GM21576 (cell line): Measurements from ENCODE around the gene ZNF652.
"Not testable (repeated sequence)": the region's sequence is repeated elsewhere in the genome, so short reads cannot be mapped to it uniquely, and the experiment has no call there.

Experiments used
- ATAC-seq: cut with Tn5 transposase; IDR thresholded peaks from one replicate; pipeline ENCODE4 v1.9.1; 2021; ENCODE audit warnings: mild to moderate bottlenecking, moderate library complexity; ENCODE audit not compliant: unreplicated experiment

The ZNF652 gene

DNA sequence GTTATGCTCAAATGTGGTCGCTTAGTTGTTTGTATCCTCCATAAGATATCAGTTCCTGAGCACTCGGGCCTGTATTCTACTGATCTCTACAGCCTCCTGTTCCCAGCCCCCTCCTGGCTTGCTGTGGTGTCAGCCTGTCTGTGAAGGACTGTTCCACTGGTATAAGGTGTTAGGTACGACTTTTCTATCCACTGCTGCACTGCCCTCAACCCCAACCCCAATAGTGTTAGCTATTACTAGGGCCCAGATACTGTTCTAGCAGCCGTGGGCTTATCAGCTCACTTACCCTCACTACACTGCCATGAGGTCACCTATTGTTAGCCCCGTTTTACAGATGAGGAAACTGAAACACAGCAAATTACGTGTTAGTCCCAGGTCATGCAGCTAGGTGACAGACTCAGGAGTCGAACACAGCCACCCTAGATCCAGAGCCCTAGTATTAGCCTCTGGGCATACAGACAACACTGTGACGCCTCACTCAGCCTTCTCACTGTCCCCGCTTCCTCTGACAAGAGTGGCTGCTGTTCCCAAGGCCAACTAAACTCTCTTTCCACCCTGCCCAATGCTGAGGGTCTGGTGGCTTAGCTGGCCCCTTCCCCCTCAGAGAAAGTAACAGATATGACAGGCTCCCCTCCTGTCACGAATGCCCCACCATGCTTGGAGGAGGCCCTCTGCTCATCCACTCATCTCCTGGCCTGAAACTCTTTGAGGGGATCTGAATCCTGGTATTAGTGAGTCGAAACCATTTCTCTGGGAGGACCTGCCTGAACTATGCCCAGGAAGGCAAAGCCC is 25.6 kb upstream of the ZNF652 start:
- ATAC-seq = no peak

DNA sequence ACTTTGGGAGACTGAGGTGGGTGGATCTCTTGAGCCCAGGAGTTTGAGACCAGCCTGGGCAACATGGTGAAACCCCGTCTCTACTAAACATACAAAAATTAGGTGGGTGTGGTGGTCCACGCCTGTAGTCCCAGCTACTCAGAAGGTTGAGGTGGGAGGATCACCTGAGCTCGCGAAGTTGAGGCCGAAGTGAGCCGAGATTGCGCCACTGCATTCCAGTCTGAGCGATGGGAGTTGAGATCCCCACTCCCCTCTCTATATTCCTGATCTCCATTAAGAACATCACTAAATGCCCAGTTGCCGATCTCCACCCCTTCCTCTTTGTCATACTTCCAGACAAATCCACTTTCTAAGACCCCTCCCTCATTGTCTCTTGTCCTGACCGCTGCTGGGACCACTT is 24.3 kb upstream of the ZNF652 start:
- ATAC-seq = no peak

- ATAC-seq = no peak
Observed at GRCh38 chr17:49384951-49385350, 22.9 kb upstream of the ZNF652 start.

DNA sequence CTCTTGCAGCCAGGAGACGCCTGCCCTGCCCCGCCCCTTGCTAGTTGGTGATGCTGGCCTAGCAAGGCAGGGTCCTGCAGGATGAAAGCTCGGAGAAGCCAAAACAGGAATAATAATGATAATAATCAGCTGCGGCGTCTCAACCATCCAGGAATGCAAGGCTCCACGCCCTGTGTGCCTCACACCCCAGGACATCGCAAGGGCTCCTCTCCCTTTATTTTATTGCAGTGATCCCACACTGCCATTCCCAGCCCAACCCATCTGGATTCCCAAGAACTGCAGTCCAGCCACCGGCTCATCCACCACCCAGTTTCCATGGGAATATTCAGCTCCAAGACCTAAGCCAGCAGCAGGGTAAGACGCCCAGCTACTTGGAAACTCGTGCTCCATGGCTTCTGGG is 21.0 kb upstream of the ZNF652 start:
- ATAC-seq = no peak

DNA sequence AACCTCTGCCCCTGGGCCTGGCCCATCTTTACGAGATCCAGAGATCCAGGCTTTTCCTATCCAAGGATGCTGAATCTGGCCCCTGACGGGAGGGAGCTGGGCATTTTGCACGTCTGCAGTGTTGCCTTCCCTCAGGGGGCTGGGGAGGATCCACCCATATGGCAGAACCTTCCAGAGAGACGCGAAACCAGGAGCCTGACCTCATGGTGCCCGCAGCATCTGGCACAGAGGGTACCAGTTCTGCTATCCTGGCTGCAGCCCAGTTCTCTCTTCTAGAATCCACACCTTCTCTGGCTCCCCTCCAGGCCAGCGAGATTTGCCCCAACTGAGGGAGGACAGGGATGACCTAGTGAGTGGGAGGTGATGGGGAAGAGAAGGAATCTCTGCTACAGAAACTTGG is 20.5 kb upstream of the ZNF652 start:
- no peak for ATAC-seq

- no peak for ATAC-seq
Observed at GRCh38 chr17:49381793-49382192, 19.7 kb upstream of the ZNF652 start.

- no peak for ATAC-seq
Observed at GRCh38 chr17:49381033-49381432, 19.0 kb upstream of the ZNF652 start.

DNA sequence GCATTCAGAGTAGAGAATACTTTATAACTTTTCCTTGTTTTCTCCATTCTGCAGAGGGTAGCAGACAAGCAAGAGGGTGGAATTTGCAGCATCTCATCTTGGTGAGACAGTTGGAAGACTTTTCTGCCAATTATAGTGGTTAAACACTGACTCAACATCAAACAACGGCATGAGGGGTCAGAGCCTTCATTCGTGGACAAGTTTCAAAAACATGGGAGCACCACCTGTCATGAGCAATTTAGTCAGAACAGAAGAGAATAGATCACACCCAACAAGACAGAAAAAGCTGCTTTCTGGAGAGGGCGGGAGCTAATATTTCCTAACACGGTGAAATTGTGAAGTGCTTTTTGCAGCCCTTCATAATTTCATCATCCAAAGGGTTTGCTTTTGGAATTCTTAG is 17.9 kb upstream of the ZNF652 start:
- no peak for ATAC-seq

- no peak for ATAC-seq
Observed at GRCh38 chr17:49378311-49378710, 16.3 kb upstream of the ZNF652 start.

GRCh38 chr17:49375544-49375943 is 13.5 kb upstream of the ZNF652 start:
- no peak for ATAC-seq

GRCh38 chr17:49373115-49373514 is 11.1 kb upstream of the ZNF652 start:
- ATAC-seq = no peak

- ATAC-seq = no peak
Observed at GRCh38 chr17:49372425-49372824, 10.4 kb upstream of the ZNF652 start.

DNA sequence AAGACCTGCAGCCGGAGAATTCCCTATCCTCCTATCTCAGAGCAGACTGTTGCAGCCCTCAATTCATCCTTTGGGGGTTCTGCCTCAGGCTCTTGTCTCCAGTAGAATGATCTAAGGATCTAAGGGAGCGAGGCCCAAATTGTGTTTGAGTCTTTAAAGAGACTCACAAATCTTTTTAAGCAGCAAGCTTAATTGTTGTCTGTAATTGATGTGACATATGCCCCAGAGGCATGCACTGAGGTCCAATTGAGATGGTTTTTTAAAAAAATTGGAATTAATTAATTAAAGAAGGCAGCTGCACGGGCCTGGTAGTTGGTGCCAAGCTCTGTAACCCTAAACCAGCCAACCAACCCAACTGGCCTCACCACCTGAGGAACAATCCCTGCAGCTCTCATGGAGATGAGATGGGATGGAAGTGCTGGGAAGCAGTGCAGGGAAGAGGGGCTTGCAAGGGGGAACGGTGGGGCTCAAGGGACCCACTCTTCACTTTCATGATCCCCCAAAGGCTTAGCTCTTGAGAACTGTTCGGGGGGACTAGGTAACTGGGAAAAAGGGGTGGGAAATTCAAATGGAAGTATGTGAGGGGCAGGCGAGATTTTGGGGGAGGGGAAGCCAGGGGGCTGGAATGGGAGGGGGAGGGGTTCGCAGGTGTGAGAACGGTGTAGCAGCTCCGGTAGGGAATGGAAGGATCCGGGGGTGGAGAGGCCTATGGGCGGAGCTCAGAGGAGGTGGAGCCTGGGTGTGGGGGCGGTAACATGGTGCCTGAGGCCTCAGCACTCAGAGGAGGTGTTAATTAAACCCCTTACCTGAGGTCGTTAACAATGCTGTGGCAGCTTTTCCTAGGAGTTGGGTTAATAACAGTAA is 9.2 kb upstream of the ZNF652 start:
- no peak for ATAC-seq

GRCh38 chr17:49369760-49370159 is 7.7 kb upstream of the ZNF652 start:
- ATAC-seq = no peak

DNA sequence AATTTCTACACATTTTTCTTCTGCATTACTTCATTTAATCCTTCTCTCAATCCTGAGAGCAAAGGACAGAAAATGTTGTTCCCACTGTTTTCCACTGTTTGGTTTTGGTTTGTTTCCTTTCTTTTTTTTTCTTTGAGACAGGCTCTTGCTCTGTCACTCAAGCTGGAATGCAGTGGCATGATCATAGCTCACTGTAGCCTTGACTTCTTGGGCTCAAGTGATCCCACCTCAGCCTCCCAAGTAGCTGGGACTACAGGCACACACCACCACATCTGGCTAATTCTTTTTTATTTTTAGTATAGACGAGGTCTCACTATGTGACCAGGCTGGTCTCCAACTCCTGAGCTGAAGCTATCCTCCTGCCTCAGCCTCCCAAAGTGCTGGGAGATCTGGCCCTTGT is 7.0 kb upstream of the ZNF652 start:
- no peak for ATAC-seq

GRCh38 chr17:49365667-49366066 is 3.6 kb upstream of the ZNF652 start:
- ATAC-seq = no peak

GRCh38 chr17:49365126-49365525 is 3.1 kb upstream of the ZNF652 start:
- ATAC-seq = not testable (repeated sequence)

DNA sequence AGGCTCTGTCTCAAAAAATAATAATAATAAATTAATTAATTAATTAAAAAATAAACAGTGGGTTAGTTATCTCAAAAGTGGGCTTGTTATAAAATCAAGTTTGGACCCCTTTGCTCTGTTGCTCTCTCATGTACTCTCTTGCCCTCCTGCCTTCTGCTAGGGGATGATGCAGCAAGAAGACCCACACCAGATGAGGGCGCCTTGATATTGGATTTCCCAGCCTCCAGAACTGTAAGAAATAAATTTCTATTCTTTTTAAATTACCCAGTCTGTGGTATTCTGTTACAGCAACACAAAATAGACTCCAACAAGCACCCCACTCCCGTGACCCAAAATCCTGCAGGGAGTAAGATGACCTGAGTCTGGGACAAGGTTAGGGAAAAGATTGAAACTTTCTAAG is 2.1 kb upstream of the ZNF652 start:
- ATAC-seq = no peak

- ATAC-seq = no peak
Observed at GRCh38 chr17:49363251-49363650, 1.2 kb upstream of the ZNF652 start.

DNA sequence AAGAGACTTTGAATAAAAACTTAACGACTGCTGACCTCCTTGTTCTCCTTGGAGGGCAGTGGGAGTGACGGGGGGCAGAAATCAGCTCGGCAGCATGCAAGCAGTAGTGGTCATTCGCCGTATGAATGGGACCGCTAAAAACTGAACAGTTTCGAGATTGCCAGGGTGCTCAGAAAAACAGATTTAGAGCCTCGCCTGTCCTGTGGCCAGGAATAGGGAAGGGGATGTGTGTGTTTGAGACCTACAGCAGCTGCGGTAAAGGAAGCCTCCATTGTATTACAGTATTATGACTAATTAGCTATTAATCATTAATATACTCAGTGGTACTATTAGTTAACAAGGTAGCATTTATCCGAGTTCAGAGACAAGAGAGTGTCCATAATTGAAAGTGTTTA is 670 bp upstream of the ZNF652 start:
- no peak for ATAC-seq

DNA sequence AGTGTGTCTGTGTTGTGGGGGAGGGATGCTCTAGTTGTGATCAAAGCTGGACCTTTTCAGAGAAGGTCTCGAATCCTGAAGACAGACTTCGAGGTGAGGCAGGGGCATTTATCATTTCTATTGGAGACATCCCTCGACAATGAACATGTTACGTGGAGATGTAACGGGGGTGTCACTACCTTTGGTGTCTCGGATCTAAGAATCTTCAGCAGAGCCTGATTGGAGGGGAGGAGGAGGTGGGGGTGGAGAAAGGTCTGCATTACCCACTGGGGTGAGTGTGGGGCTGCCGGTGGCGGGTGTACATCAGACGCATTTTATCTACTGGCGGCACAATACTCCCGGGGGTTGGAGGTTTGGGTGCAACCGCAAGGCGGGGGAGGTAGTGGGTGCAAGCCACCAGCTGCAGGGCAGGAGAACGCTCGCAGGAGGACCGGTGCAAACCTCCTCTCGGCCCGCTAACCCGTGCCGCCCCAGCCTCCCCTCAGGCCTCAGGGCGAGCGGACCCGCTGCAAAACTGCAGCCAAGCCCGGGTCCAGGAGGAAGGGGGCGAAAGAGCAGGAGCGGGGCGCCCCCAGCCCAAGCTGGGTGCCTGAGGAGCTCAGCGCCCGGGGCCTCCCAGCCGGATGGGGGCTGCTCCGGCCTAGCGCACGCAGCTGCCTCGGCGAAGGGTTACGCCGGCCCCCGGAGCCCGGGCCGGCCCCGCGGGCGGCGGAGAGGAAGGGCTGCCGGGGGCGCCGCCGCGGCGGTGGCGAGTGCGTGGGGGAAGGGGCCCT is 735 bp downstream of the ZNF652 start:
- ATAC-seq = peak; percentile 32

- ATAC-seq = no peak
Observed at GRCh38 chr17:49360796-49361128, 1.3 kb downstream of the ZNF652 start.
